ENCODE data around the gene GRK5.
A peak's percentile ranks its signal among the peaks of the same experiment; 100 is the strongest.

The GRK5 gene

GRCh38 chr10:119359025-119359424 lies 151.7 kb downstream of the GRK5 start:
- no peak for ATAC-seq (ENCODE audit: insufficient read depth, low read depth)
- no peaks in the 10 kb centered on the region for H3K27me3 ChIP-seq (ENCODE audit: insufficient read depth, low read length, poor library complexity)
- H3K27ac ChIP-seq (ENCODE audit: low read length): no peak overlapping the region
- H3K36me3 ChIP-seq (ENCODE audit: insufficient read depth, low read length): no peaks in the 10 kb centered on the region; the same call in 1 of the 2 replicates
- no peak for DNase-seq
- H3K79me2 ChIP-seq (ENCODE audit: insufficient read depth, low read length): no peaks in the 10 kb centered on the region
- H3K4me2 ChIP-seq (ENCODE audit: insufficient read depth, low read length): no peak overlapping the region
- peaks cover 6% of the 10 kb centered on the region for H3K9me3 ChIP-seq (ENCODE audit: insufficient read depth, low read length, severe bottlenecking)
- H3K4me3 ChIP-seq (ENCODE audit: low read depth in 1 of 2, low read length in 2 of 2): no peak overlapping the region
- H3K4me1 ChIP-seq (ENCODE audit: insufficient read depth, low read length): no peaks in the 10 kb centered on the region
- H4K20me1 ChIP-seq (ENCODE audit: insufficient read depth, low read length): no peaks in the 10 kb centered on the region
- no peak overlapping the region for H2AFZ ChIP-seq (ENCODE audit: low read depth, low read length)
- TF ChIP-seq EZH2 (IDR thresholded peaks at IDR 0.05; ENCODE audit: borderline replicate concordance, low read depth, low read length, severe bottlenecking) (no peak), CTCF (IDR thresholded peaks at IDR 0.05; ENCODE audit: borderline replicate concordance, extremely low read depth, low read length, poor library complexity, severe bottlenecking) (no peak)
- no peak overlapping the region for H3K9ac ChIP-seq (ENCODE audit: low read depth, low read length)

GRCh38 chr10:119360181-119360921 lies 153.0 kb downstream of the GRK5 start:
- Histone ChIP-seq H3K9ac (ENCODE audit: low read depth, low read length) (no peak overlapping the region), H3K36me3 (ENCODE audit: insufficient read depth, low read length) (no peaks in the 10 kb centered on the region; the same call in 1 of the 2 replicates), H3K9me3 (ENCODE audit: insufficient read depth, low read length, severe bottlenecking) (peaks cover 6% of the 10 kb centered on the region), H3K4me2 (ENCODE audit: insufficient read depth, low read length) (no peak overlapping the region), H2AFZ (ENCODE audit: low read depth, low read length) (no peak overlapping the region), H3K4me3 (ENCODE audit: low read depth in 1 of 2, low read length in 2 of 2) (no peak overlapping the region), H3K4me1 (ENCODE audit: insufficient read depth, low read length) (no peaks in the 10 kb centered on the region), H3K27ac (ENCODE audit: low read length) (no peak overlapping the region), H4K20me1 (ENCODE audit: insufficient read depth, low read length) (no peaks in the 10 kb centered on the region), H3K27me3 (ENCODE audit: insufficient read depth, low read length, poor library complexity) (no peaks in the 10 kb centered on the region), H3K79me2 (ENCODE audit: insufficient read depth, low read length) (no peaks in the 10 kb centered on the region)
- no peak for TF ChIP-seq EZH2 (IDR thresholded peaks at IDR 0.05; ENCODE audit: borderline replicate concordance, low read depth, low read length, severe bottlenecking)
- no peak for TF ChIP-seq CTCF (IDR thresholded peaks at IDR 0.05; ENCODE audit: borderline replicate concordance, extremely low read depth, low read length, poor library complexity, severe bottlenecking)
- DNase-seq (peak; percentile 10), ATAC-seq (ENCODE audit: insufficient read depth, low read depth) (peak; percentile 66)

GRCh38 chr10:119361037-119361436 lies 153.7 kb downstream of the GRK5 start:
- no peak overlapping the region for H3K9ac ChIP-seq (ENCODE audit: low read depth, low read length)
- peaks cover 2% of the 10 kb centered on the region for H3K9me3 ChIP-seq (ENCODE audit: insufficient read depth, low read length, severe bottlenecking)
- ATAC-seq (ENCODE audit: insufficient read depth, low read depth): no peak
- TF ChIP-seq CTCF (IDR thresholded peaks at IDR 0.05; ENCODE audit: borderline replicate concordance, extremely low read depth, low read length, poor library complexity, severe bottlenecking) (no peak), EZH2 (IDR thresholded peaks at IDR 0.05; ENCODE audit: borderline replicate concordance, low read depth, low read length, severe bottlenecking) (no peak)
- H3K27me3 ChIP-seq (ENCODE audit: insufficient read depth, low read length, poor library complexity): no peaks in the 10 kb centered on the region
- no peak overlapping the region for H3K4me3 ChIP-seq (ENCODE audit: low read depth in 1 of 2, low read length in 2 of 2)
- no peaks in the 10 kb centered on the region for H3K79me2 ChIP-seq (ENCODE audit: insufficient read depth, low read length)
- no peaks in the 10 kb centered on the region for H3K4me1 ChIP-seq (ENCODE audit: insufficient read depth, low read length)
- no peak overlapping the region for H3K27ac ChIP-seq (ENCODE audit: low read length)
- no peaks in the 10 kb centered on the region; the same call in 1 of the 2 replicates for H3K36me3 ChIP-seq (ENCODE audit: insufficient read depth, low read length)
- H4K20me1 ChIP-seq (ENCODE audit: insufficient read depth, low read length): no peaks in the 10 kb centered on the region
- H3K4me2 ChIP-seq (ENCODE audit: insufficient read depth, low read length): no peak overlapping the region
- no peak for DNase-seq
- H2AFZ ChIP-seq (ENCODE audit: low read depth, low read length): no peak overlapping the region
